K562 (cell line): Measurements from ENCODE around the gene EMD. TPM values are rescaled to one million over a fixed set of nuclear protein-coding genes. Genes with fewer than 3 reads are reported as not detected.

Source experiments
- ASH1L ChIP-seq: fragments of 450-650 bp; IDR thresholded peaks from 2 replicates; pipeline ENCODE4 v1.6.1; 2018; ENCODE audit warnings: borderline replicate concordance, mild to moderate bottlenecking, low read depth; ENCODE audit not compliant: partially characterized antibody
- ATF7 ChIP-seq: fragments of 450-650 bp; IDR thresholded peaks from 2 replicates; pipeline ENCODE4 v1.7.1; 2014; ENCODE audit warnings: mild to moderate bottlenecking, moderate library complexity
- BRD4 ChIP-seq: fragments of 200-600 bp; sonication (generic); IDR thresholded peaks from 2 replicates; pipeline ENCODE4 v1.6.1; 2017; ENCODE audit warnings: inconsistent platforms
- CREM ChIP-seq: IDR thresholded peaks from 2 replicates; pipeline ENCODE4 v1.6.1; 2014; ENCODE audit warnings: antibody characterized with exemption, low read depth
- DDX20 ChIP-seq: fragments of 450-650 bp; IDR thresholded peaks from 2 replicates; pipeline ENCODE4 v1.6.1; 2016; ENCODE audit warnings: missing genetic modification characterization, low read depth, mild to moderate bottlenecking, missing compliant biosample characterization, moderate library complexity
- DPF2 ChIP-seq: fragments of 450-650 bp; IDR thresholded peaks from 2 replicates; pipeline ENCODE4 v1.6.1; 2016
- ESRRA ChIP-seq: fragments of 450-650 bp; IDR thresholded peaks from 2 replicates; pipeline ENCODE4 v1.6.1; 2014; ENCODE audit warnings: low read depth, mild to moderate bottlenecking, moderate library complexity, borderline replicate concordance
- HIVEP1 ChIP-seq: fragments of 250-450 bp; sonication (Bioruptor Pico); IDR thresholded peaks from 2 replicates; pipeline ENCODE4 v1.4.0; 2020; ENCODE audit warnings: mild to moderate bottlenecking
- KAT8 ChIP-seq: fragments of 450-650 bp; IDR thresholded peaks from 2 replicates; pipeline ENCODE4 v1.6.1; 2016; ENCODE audit warnings: low read depth, mild to moderate bottlenecking
- LEF1 ChIP-seq: fragments of 450-650 bp; IDR thresholded peaks from 2 replicates; pipeline ENCODE4 v1.6.1; 2016; ENCODE audit warnings: mild to moderate bottlenecking
- MCM7 ChIP-seq, 2 experiments: fragments of 450-650 bp; IDR thresholded peaks; 2 replicates each; pipeline ENCODE4 v1.6.1; 2016 to 2018
- MEF2D ChIP-seq: conservative IDR thresholded peaks from 2 replicates; pipeline ENCODE4 v1.6.1; 2016; ENCODE audit warnings: low read depth, missing genetic modification characterization, missing compliant biosample characterization
- NCOA6 ChIP-seq: fragments of 450-650 bp; IDR thresholded peaks from 2 replicates; pipeline ENCODE4 v1.6.1; 2017; ENCODE audit warnings: mild to moderate bottlenecking
- PYGO2 ChIP-seq: fragments of 450-650 bp; IDR thresholded peaks from 2 replicates; pipeline ENCODE4 v1.6.1; 2016; ENCODE audit warnings: mild to moderate bottlenecking, missing genetic modification characterization, moderate library complexity, missing compliant biosample characterization
- RBM25 ChIP-seq: fragments of 200-400 bp; formaldehyde crosslinking; IDR thresholded peaks from 2 replicates; pipeline ENCODE4 v1.6.1; 2018; ENCODE audit warnings: low read length, low read depth, moderate library complexity; ENCODE audit not compliant: severe bottlenecking
- SNRNP70 ChIP-seq: fragments of 200-400 bp; formaldehyde crosslinking; optimal IDR thresholded peaks from 2 replicates; pipeline ENCODE3; 2017; ENCODE audit warnings: low read depth, low read length
- STAG1 ChIP-seq: sonication (generic); formaldehyde crosslinking; IDR thresholded peaks from 2 replicates; pipeline ENCODE4 v1.5.0; 2020; ENCODE audit warnings: missing genetic modification reagents, borderline replicate concordance
- TEAD1 ChIP-seq, 2 experiments: fragments of 450-650 bp in 1 of 2; sonication (generic) in 1 of 2; formaldehyde crosslinking; IDR thresholded peaks; 2 replicates each; pipeline versions ENCODE4 v1.4.0 to v1.8.0; 2020 to 2022; ENCODE audit warnings: mild to moderate bottlenecking in 2 of 2, missing genetic modification reagents in 1 of 2
- ZC3H11A ChIP-seq: IDR thresholded peaks from 2 replicates; pipeline ENCODE4 v1.6.1; 2012; ENCODE audit warnings: low read depth, low read length, improper control_type of control experiment
- ZNF23 ChIP-seq: fragments of 250-450 bp; sonication (Bioruptor Pico); IDR thresholded peaks from 2 replicates; pipeline ENCODE4 v1.4.0; 2020; ENCODE audit warnings: mild to moderate bottlenecking
- ZNF507 ChIP-seq: conservative IDR thresholded peaks from 2 replicates; pipeline ENCODE4 v1.6.1; 2017; ENCODE audit warnings: missing genetic modification characterization, missing compliant biosample characterization
- ZNF592 ChIP-seq: fragments of 450-650 bp; IDR thresholded peaks from 2 replicates; pipeline ENCODE4 v1.6.1; 2017; ENCODE audit warnings: antibody characterized with exemption, mild to moderate bottlenecking
- polyA plus RNA-seq, 8 experiments: library from polyadenylated mRNA; depleted of rRNA in 4 of 8; stranded (reverse) in 5 of 8; unstranded in 3 of 8; fragments of >200 nt; fragmentation: Nextera tagmentation in 2 of 8; fragmentation: Illumina TruSeq in 1 of 8; extraction: Ambion mirVana in 2 of 8; extraction: Trizol in 1 of 8; gene quantifications; 2 replicates each; pipeline versions ENCODE4 v1.2.1 to v1.2.3, GENCODE V29; 2011 to 2014; ENCODE audit warnings: inconsistent platforms in 1 of 8, missing spikeins in 1 of 8
- total RNA-seq, 7 experiments: library from RNA; depleted of rRNA in 6 of 7; stranded (reverse); fragments of >200 nt in 6 of 7; fragmentation: Illumina TruSeq in 2 of 7; extraction: Trizol in 2 of 7; gene quantifications; 2 replicates each; pipeline versions ENCODE4 v1.2.1 to v1.2.3, GENCODE V29; 2011 to 2021; ENCODE audit warnings: low replicate concordance in 1 of 7
- TF ChIP-seq, protein P1 (sequence below): sonication (generic); formaldehyde crosslinking; IDR thresholded peaks from 2 replicates; pipeline ENCODE4 v1.8.1; 2022; ENCODE audit warnings: missing genetic modification reagents
- TF ChIP-seq, protein P2 (sequence below): fragments of 250-450 bp; sonication (Bioruptor Pico); IDR thresholded peaks from 2 replicates; pipeline ENCODE4 v1.8.0; 2021; ENCODE audit warnings: mild to moderate bottlenecking, moderate library complexity
- TF ChIP-seq, protein P3 (sequence below): fragments of 450-650 bp; IDR thresholded peaks from 2 replicates; pipeline ENCODE4 v1.6.1; 2017; ENCODE audit warnings: mild to moderate bottlenecking, moderate library complexity

The EMD gene
- total and polyA plus RNA-seq, 9 of the 15 experiments (the other 6 are each of a cell fraction or from before 2014, with no cell fraction given): 2.3 to 206 (median 61.9) TPM

DNA sequence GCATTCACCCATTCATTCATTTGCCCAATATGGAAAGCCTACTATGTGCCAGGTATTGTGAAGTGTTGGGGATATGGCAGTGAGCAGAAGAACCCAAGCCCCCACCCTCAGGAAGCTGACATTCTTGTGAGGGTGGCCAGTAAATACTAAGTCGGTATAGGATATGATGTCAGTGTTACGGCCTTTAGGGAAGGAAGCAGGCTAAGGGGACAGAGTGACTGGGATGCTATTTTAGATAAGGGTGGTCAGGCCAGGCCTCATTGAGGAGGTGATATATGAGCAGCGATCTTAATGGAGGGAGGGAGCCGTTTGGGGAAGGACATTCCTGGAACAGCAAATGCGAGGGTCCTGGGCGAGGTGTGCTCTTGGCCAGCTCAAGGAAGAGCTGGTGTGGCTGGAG, 51.4 kb downstream of the EMD start (continued):
- TF ChIP-seq ZNF23 (CRISPR knock-in tag): no peak
- no peak for TF ChIP-seq MCM7 (IDR thresholded peaks at IDR 0.05)
- TF ChIP-seq LEF1: no peak
- TF ChIP-seq DPF2: peak; percentile 60; the same call in 1 of the 2 replicates
- TF ChIP-seq, protein P1, sequence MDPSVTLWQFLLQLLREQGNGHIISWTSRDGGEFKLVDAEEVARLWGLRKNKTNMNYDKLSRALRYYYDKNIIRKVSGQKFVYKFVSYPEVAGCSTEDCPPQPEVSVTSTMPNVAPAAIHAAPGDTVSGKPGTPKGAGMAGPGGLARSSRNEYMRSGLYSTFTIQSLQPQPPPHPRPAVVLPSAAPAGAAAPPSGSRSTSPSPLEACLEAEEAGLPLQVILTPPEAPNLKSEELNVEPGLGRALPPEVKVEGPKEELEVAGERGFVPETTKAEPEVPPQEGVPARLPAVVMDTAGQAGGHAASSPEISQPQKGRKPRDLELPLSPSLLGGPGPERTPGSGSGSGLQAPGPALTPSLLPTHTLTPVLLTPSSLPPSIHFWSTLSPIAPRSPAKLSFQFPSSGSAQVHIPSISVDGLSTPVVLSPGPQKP (CRISPR knock-in tag): no peak
- no peak for TF ChIP-seq ZC3H11A
- TF ChIP-seq STAG1 (CRISPR knock-in tag): no peak
- TF ChIP-seq RBM25: no peak
- TF ChIP-seq PYGO2 (tag): no peak
- TF ChIP-seq KAT8: no peak
- no peak for TF ChIP-seq SNRNP70
- TF ChIP-seq ESRRA: no peak
- TF ChIP-seq TEAD1 (CRISPR knock-in tag; IDR thresholded peaks at IDR 0.05): no peak
- TF ChIP-seq ATF7: peak; percentile 46; the same call in 1 of the 2 replicates
- TF ChIP-seq, protein P2, sequence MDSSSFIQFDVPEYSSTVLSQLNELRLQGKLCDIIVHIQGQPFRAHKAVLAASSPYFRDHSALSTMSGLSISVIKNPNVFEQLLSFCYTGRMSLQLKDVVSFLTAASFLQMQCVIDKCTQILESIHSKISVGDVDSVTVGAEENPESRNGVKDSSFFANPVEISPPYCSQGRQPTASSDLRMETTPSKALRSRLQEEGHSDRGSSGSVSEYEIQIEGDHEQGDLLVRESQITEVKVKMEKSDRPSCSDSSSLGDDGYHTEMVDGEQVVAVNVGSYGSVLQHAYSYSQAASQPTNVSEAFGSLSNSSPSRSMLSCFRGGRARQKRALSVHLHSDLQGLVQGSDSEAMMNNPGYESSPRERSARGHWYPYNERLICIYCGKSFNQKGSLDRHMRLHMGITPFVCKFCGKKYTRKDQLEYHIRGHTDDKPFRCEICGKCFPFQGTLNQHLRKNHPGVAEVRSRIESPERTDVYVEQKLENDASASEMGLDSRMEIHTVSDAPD (CRISPR knock-in tag): no peak
- TF ChIP-seq, protein P3, sequence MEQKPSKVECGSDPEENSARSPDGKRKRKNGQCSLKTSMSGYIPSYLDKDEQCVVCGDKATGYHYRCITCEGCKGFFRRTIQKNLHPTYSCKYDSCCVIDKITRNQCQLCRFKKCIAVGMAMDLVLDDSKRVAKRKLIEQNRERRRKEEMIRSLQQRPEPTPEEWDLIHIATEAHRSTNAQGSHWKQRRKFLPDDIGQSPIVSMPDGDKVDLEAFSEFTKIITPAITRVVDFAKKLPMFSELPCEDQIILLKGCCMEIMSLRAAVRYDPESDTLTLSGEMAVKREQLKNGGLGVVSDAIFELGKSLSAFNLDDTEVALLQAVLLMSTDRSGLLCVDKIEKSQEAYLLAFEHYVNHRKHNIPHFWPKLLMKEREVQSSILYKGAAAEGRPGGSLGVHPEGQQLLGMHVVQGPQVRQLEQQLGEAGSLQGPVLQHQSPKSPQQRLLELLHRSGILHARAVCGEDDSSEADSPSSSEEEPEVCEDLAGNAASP: no peak
- TF ChIP-seq MEF2D: no peak
- TF ChIP-seq BRD4: no peak
- TF ChIP-seq HIVEP1: no peak
- TF ChIP-seq NCOA6: no peak
- TF ChIP-seq ASH1L: no peak
- TF ChIP-seq CREM: peak; percentile 49; the same call in 1 of the 2 replicates
- no peak for TF ChIP-seq DDX20 (tag)
- no peak for TF ChIP-seq ZNF507 (tag)
- TF ChIP-seq ZNF592: 0 out of 2 replicates have a peak, but pooled peaks have one; percentile 29
